WTC11 (cell line): ENCODE measurements around the gene WDR82. TPM values are rescaled to one million over a fixed set of nuclear protein-coding genes. Genes with fewer than 3 reads are reported as not detected.

Source experiments
- ATAC-seq: fragments of 200-7000 bp; cut with Tn5 transposase; 2 replicates; pipeline ENCODE4 v1.10.0; 2021; ENCODE audit warnings: mild to moderate bottlenecking, moderate library complexity
- CTCF ChIA-PET: fragments of 300-600 bp; sonication (Branson Sonifier 250); formaldehyde crosslinking; loops from one replicate; lab custom pipeline; 2021; ENCODE audit warnings: antibody characterized with exemption; lab: Charles Lee
- POLR2A ChIA-PET: fragments of 350-600 bp; sonication (Branson Sonifier 250); formaldehyde crosslinking; loops from one replicate; lab custom pipeline; 2021; ENCODE audit warnings: antibody characterized with exemption; lab: Charles Lee
- DNase-seq: peaks from one replicate; pipeline ENCODE4 v3.0.0; 2021; ENCODE audit warnings: low spot score
- H3K27ac Mint-ChIP-seq: 2 replicates; pipeline ENCODE4 v1.8.0; 2021; ENCODE audit warnings: mixed read lengths
- H3K27me3 Mint-ChIP-seq: 2 replicates; pipeline ENCODE4 v1.8.0; 2021; ENCODE audit warnings: low read depth, mild to moderate bottlenecking, moderate library complexity, mixed read lengths
- H3K36me3 Mint-ChIP-seq: 2 replicates; pipeline ENCODE4 v1.8.0; 2021; ENCODE audit warnings: mixed read lengths
- H3K4me1 Mint-ChIP-seq: 2 replicates; pipeline ENCODE4 v1.8.0; 2022; ENCODE audit warnings: mixed read lengths
- H3K4me3 Mint-ChIP-seq: 2 replicates; pipeline ENCODE4 v1.8.0; 2021; ENCODE audit warnings: mild to moderate bottlenecking, moderate library complexity, mixed read lengths
- H3K9me3 Mint-ChIP-seq: 2 replicates; pipeline ENCODE4 v1.8.0; 2021; ENCODE audit warnings: mixed read lengths
- ETV6 ChIP-seq: sonication (generic); formaldehyde crosslinking; IDR thresholded peaks from 2 replicates; pipeline ENCODE4 v1.8.1; 2022; ENCODE audit warnings: mild to moderate bottlenecking, missing genetic modification reagents
- FOXP4 ChIP-seq: sonication (generic); formaldehyde crosslinking; IDR thresholded peaks from 2 replicates; pipeline ENCODE4 v1.8.0; 2022; ENCODE audit warnings: mild to moderate bottlenecking, missing genetic modification reagents
- GTF2I ChIP-seq: fragments of 250-450 bp; sonication (Bioruptor Pico); conservative IDR thresholded peaks from 2 replicates; pipeline ENCODE4 v1.4.0; 2021; ENCODE audit warnings: mild to moderate bottlenecking
- HMGA2 ChIP-seq: fragments of 250-450 bp; sonication (Bioruptor Pico); IDR thresholded peaks from 2 replicates; pipeline ENCODE4 v1.4.0; 2021; ENCODE audit warnings: mild to moderate bottlenecking, moderate library complexity
- HMGXB4 ChIP-seq: sonication (generic); formaldehyde crosslinking; IDR thresholded peaks from 2 replicates; pipeline ENCODE4 v1.8.1; 2023; ENCODE audit warnings: mild to moderate bottlenecking, moderate library complexity, missing genetic modification reagents
- IRF1 ChIP-seq: sonication (generic); formaldehyde crosslinking; IDR thresholded peaks from 2 replicates; pipeline ENCODE4 v1.8.0; 2023; ENCODE audit warnings: missing genetic modification reagents
- IRF2 ChIP-seq: sonication (generic); formaldehyde crosslinking; IDR thresholded peaks from 2 replicates; pipeline ENCODE4 v1.8.0; 2022; ENCODE audit warnings: low read depth, missing genetic modification reagents, borderline replicate concordance
- JUN ChIP-seq: sonication (generic); formaldehyde crosslinking; IDR thresholded peaks from 2 replicates; pipeline ENCODE4 v1.8.0; 2023; ENCODE audit warnings: mild to moderate bottlenecking, missing genetic modification reagents
- MAX ChIP-seq: sonication (generic); formaldehyde crosslinking; IDR thresholded peaks from 2 replicates; pipeline ENCODE4 v1.8.0; 2022; ENCODE audit warnings: mild to moderate bottlenecking, missing genetic modification reagents
- NFE2L1 ChIP-seq: sonication (generic); formaldehyde crosslinking; IDR thresholded peaks from 2 replicates; pipeline ENCODE4 v1.8.1; 2023; ENCODE audit warnings: missing genetic modification reagents
- NR1H2 ChIP-seq: sonication (generic); formaldehyde crosslinking; IDR thresholded peaks from 2 replicates; pipeline ENCODE4 v1.9.0; 2021; ENCODE audit warnings: mild to moderate bottlenecking, moderate library complexity, missing genetic modification reagents
- OVOL2 ChIP-seq: fragments of 250-450 bp; sonication (Bioruptor Pico); IDR thresholded peaks from 2 replicates; pipeline ENCODE4 v1.9.0; 2021; ENCODE audit warnings: mild to moderate bottlenecking, borderline replicate concordance
- PRRX2 ChIP-seq: fragments of 250-450 bp; sonication (Bioruptor Pico); IDR thresholded peaks from 2 replicates; pipeline ENCODE4 v1.8.0; 2021; ENCODE audit warnings: mild to moderate bottlenecking
- TCF7 ChIP-seq: sonication (generic); formaldehyde crosslinking; IDR thresholded peaks from 2 replicates; pipeline ENCODE4 v1.8.0; 2022; ENCODE audit warnings: mild to moderate bottlenecking, low read depth, missing genetic modification reagents, moderate library complexity
- TP53 ChIP-seq: sonication (generic); formaldehyde crosslinking; IDR thresholded peaks from 2 replicates; pipeline ENCODE4 v1.8.1; 2023; ENCODE audit warnings: mild to moderate bottlenecking, missing genetic modification reagents
- ZBTB21 ChIP-seq: sonication (generic); formaldehyde crosslinking; IDR thresholded peaks from 2 replicates; pipeline ENCODE4 v1.8.1; 2023; ENCODE audit warnings: mild to moderate bottlenecking, missing genetic modification reagents, borderline replicate concordance
- ZNF219 ChIP-seq: sonication (generic); formaldehyde crosslinking; IDR thresholded peaks from 2 replicates; pipeline ENCODE4 v1.8.0; 2023; ENCODE audit warnings: missing genetic modification reagents, mild to moderate bottlenecking, borderline replicate concordance
- ZNF317 ChIP-seq: sonication (generic); formaldehyde crosslinking; IDR thresholded peaks from 2 replicates; pipeline ENCODE4 v1.8.1; 2023; ENCODE audit warnings: low read depth, mild to moderate bottlenecking, moderate library complexity, missing genetic modification reagents, borderline replicate concordance
- ZNF532 ChIP-seq: fragments of 250-450 bp; sonication (Bioruptor Pico); IDR thresholded peaks from 2 replicates; pipeline ENCODE4 v1.9.0; 2021; ENCODE audit warnings: mild to moderate bottlenecking, borderline replicate concordance
- total RNA-seq: library from RNA; stranded (reverse); gene quantifications from 3 replicates; pipeline ENCODE4 v1.2.3, GENCODE V29; 2021
- TF ChIP-seq, protein P1 (sequence below): sonication (generic); formaldehyde crosslinking; IDR thresholded peaks from 2 replicates; pipeline ENCODE4 v1.8.1; 2022; ENCODE audit warnings: low read depth, mild to moderate bottlenecking, moderate library complexity, missing genetic modification reagents, borderline replicate concordance

Gene WDR82
- total RNA-seq, 1 experiment from 2014 or later: 69.7 TPM

DNA sequence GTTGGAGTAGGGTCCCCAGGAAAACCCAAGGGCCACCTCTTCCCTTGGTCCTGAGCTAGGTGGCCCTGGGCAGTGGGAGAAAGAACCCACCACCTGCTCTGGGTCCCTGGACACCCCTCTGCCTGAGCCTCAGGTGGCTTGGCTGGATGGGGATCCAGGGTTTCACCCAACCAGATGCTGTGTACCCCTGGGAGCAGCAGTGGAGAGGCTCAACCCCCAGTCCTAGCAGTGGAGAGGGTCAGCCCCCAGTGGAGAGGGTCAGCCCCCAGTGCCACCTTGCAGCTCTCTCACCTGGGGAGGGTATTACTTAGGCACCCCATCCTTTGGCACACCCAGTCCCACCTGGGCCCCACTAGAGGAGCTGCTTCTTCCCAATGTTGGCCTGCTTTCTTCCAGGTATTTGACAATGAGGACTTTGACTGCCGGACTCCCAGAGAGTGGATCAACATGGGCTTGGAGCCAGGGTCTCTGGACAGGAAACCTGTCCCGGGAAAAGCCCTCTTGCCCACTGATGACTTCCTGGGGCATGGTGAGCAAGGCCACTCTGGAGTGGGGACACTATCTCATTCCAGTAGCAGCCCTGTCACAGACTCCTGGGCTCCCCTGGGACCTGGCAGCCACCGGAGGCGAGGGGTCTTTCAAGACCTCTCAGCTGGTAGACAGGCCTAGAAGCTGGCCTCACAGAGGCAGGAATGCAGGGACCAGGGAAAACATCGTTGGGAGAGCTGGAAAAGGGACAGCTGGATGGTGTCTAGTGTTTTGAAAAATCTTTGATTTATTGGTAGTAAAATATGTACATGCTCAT, 49.2 kb upstream of the WDR82 start (continued):
- TF ChIP-seq MAX (CRISPR knock-in tag): no peak

GRCh38 chr3:52326976-52327375, 48.5 kb upstream of the WDR82 start:
- ChIA-PET POLR2A (no interaction called here), CTCF (interaction anchor here (1.1 to 1.3 kb wide), 2 partner anchors 62 to 107 kb away, joined by 4 read pairs; no protein-coding TSS in a partner anchor)
- H3K36me3 Mint-ChIP-seq: no peaks in the 10 kb centered on the region
- DNase-seq (no peak), ATAC-seq (no peak)
- no peaks in the 10 kb centered on the region for H3K9me3 Mint-ChIP-seq
- H3K27me3 Mint-ChIP-seq: no peaks in the 10 kb centered on the region
- no peak overlapping the region for H3K4me3 Mint-ChIP-seq
- no peak for TF ChIP-seq NR1H2 (CRISPR knock-in tag)
- no peak for TF ChIP-seq IRF1 (CRISPR knock-in tag)
- no peak for TF ChIP-seq ZNF219 (CRISPR knock-in tag)
- H3K27ac Mint-ChIP-seq: no peak overlapping the region
- H3K4me1 Mint-ChIP-seq: no peaks in the 10 kb centered on the region

DNA sequence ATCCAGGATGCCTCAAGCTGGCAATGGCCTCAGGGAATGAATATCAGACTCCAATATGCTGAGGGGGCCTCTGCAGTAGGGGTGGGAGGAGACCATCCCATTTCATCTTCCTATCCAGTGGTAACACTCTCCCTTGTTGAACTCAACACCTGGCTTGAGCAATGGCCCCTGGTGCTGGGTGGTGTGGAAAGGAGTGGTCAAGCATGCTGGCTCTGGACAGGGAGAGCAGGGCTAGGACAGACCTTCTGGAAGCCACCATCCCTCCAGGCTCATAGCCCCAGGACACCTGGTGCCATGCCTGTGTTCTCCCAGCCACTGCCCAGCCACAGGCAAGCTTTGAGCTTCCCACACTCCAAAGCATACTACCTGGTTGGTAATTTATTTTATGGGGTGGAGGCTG, 47.2 kb upstream of the WDR82 start:
- Mint-ChIP-seq H3K27me3 (no peaks in the 10 kb centered on the region), H3K27ac (no peak overlapping the region), H3K4me3 (no peak overlapping the region), H3K36me3 (no peaks in the 10 kb centered on the region), H3K4me1 (no peaks in the 10 kb centered on the region), H3K9me3 (no peaks in the 10 kb centered on the region)
- DNase-seq: no peak
- TF ChIP-seq ZNF532 (CRISPR knock-in tag) (no peak), TP53 (CRISPR knock-in tag) (no peak), JUN (CRISPR knock-in tag) (no peak), HMGXB4 (CRISPR knock-in tag) (no peak), ETV6 (CRISPR knock-in tag) (no peak), GTF2I (no peak), TCF7 (CRISPR knock-in tag) (no peak)
- CTCF ChIA-PET: no interaction called here
- no peak for ATAC-seq
- POLR2A ChIA-PET: no interaction called here

DNA sequence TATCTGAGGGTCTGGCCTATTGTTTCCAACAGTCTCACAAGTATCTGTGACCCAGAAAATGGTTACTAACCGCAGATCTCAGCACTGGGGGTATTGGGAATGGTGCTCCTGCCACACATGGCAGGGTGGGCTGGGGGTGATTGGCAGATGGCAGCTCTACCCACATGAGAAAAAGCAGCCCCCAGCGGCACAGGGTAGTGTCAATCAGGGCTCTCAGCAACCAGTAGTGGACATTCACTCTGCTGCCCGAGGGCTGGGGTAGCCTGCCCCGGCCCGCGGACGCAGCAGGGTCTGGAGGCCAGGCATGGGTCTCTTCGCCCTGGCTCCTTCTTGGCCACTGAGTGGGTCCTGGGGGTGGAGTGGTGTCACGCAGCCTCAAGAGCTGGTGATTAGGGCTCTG, 46.2 kb upstream of the WDR82 start:
- ATAC-seq (no peak), DNase-seq (no peak)
- peaks cover 2% of the 10 kb centered on the region for H3K27me3 Mint-ChIP-seq
- no peaks in the 10 kb centered on the region for H3K9me3 Mint-ChIP-seq
- no peaks in the 10 kb centered on the region for H3K36me3 Mint-ChIP-seq
- H3K27ac Mint-ChIP-seq: no peak overlapping the region
- CTCF ChIA-PET: no interaction called here
- no peaks in the 10 kb centered on the region for H3K4me1 Mint-ChIP-seq
- POLR2A ChIA-PET: no interaction called here
- no peak overlapping the region for H3K4me3 Mint-ChIP-seq
- TF ChIP-seq IRF2 (no peak), ETV6 (CRISPR knock-in tag) (no peak), HMGA2 (CRISPR knock-in tag) (no peak), TCF7 (CRISPR knock-in tag) (no peak), PRRX2 (no peak), OVOL2 (CRISPR knock-in tag) (no peak), NFE2L1 (CRISPR knock-in tag) (no peak), ZNF317 (CRISPR knock-in tag) (no peak), ZBTB21 (CRISPR knock-in tag) (no peak), FOXP4 (CRISPR knock-in tag) (no peak)
- TF ChIP-seq, protein P1, sequence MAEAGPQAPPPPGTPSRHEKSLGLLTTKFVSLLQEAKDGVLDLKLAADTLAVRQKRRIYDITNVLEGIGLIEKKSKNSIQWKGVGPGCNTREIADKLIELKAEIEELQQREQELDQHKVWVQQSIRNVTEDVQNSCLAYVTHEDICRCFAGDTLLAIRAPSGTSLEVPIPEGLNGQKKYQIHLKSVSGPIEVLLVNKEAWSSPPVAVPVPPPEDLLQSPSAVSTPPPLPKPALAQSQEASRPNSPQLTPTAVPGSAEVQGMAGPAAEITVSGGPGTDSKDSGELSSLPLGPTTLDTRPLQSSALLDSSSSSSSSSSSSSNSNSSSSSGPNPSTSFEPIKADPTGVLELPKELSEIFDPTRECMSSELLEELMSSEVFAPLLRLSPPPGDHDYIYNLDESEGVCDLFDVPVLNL: no peak
